HG02798 (cell line): ENCODE results near the gene DLD.
A peak's percentile ranks its signal among the peaks of the same experiment; 100 is the strongest.
"Not testable (repeated sequence)": the region's sequence is repeated elsewhere in the genome, so short reads cannot be mapped to it uniquely, and the experiment has no call there.

Experiments used
- ATAC-seq: cut with Tn5 transposase; IDR thresholded peaks from one replicate; pipeline ENCODE4 v1.9.1; 2021; ENCODE audit warnings: mild to moderate bottlenecking; ENCODE audit not compliant: unreplicated experiment, poor library complexity

The DLD gene

GRCh38 chr7:107913851-107914250 is 22.9 kb downstream of the DLD start:
- ATAC-seq, result no peak

- ATAC-seq, result no peak
These were observed 23.8 kb downstream of the DLD start for GRCh38 chr7:107914831-107915230.

GRCh38 chr7:107915541-107915940 is 24.6 kb downstream of the DLD start:
- no peak for ATAC-seq

- ATAC-seq, result peak; percentile 85
These were observed 27.0 kb downstream of the DLD start for GRCh38 chr7:107917763-107918651.

GRCh38 chr7:107918948-107919347 is 28.0 kb downstream of the DLD start:
- ATAC-seq, result no peak

GRCh38 chr7:107920048-107920772 is 29.2 kb downstream of the DLD start:
- ATAC-seq, result no peak

GRCh38 chr7:107921826-107922225 is 30.8 kb downstream of the DLD start:
- not testable (repeated sequence) for ATAC-seq

- ATAC-seq, result no peak
These were observed 31.9 kb downstream of the DLD start for GRCh38 chr7:107922886-107923285.

GRCh38 chr7:107924841-107925504 is 34.0 kb downstream of the DLD start:
- ATAC-seq, result peak; percentile 92

GRCh38 chr7:107926481-107926880 is 35.5 kb downstream of the DLD start:
- ATAC-seq, result no peak

GRCh38 chr7:107931740-107932515 is 40.9 kb downstream of the DLD start:
- ATAC-seq, result no peak

GRCh38 chr7:107932805-107933204 is 41.8 kb downstream of the DLD start:
- no peak for ATAC-seq

- ATAC-seq, result no peak
These were observed 42.5 kb downstream of the DLD start for GRCh38 chr7:107933386-107934013.

- no peak for ATAC-seq
These were observed 44.2 kb downstream of the DLD start for GRCh38 chr7:107934991-107935770.

GRCh38 chr7:107936312-107936711 is 45.3 kb downstream of the DLD start:
- no peak for ATAC-seq

GRCh38 chr7:107937531-107937930 is 46.5 kb downstream of the DLD start:
- ATAC-seq, result no peak

- no peak for ATAC-seq
These were observed 47.7 kb downstream of the DLD start for GRCh38 chr7:107938456-107939250.
